Endometrium (tissue), 2 donors: Measurements from ENCODE around the gene FIP1L1.
A peak's percentile ranks its signal among the peaks of the same experiment; 100 is the strongest.

Experiments used
- FAIRE-seq: peaks from 2 replicates; lab custom pipeline; 2012; peaks lifted over from hg19 to GRCh38; lab: Jason Lieb, UNC
- donor health status: control.
- donor health status: control.

FIP1L1 gene

GRCh38 chr4:53477038-53477565 lies 99.7 kb downstream of the FIP1L1 start:
- no peak for FAIRE-seq

DNA sequence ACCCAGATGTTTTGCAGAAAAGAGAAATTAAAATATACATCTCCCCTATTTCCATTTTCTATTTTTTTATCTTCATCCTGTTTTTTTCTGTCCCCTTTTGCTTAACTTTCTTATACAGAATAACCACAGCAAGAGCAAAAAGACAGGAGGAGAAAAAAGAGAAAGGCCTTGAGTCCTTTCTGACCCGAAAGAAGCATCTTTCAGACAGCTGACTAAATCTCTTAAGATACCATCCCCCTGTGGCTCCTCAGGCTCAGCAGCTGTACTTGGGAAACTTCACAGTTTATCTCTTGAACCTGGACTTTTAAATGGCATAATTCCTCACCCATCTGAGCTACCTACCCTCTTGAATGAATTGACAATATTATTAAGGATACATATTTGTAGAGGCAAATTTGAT lies 100.2 kb downstream of the FIP1L1 start:
- no peak for FAIRE-seq

DNA sequence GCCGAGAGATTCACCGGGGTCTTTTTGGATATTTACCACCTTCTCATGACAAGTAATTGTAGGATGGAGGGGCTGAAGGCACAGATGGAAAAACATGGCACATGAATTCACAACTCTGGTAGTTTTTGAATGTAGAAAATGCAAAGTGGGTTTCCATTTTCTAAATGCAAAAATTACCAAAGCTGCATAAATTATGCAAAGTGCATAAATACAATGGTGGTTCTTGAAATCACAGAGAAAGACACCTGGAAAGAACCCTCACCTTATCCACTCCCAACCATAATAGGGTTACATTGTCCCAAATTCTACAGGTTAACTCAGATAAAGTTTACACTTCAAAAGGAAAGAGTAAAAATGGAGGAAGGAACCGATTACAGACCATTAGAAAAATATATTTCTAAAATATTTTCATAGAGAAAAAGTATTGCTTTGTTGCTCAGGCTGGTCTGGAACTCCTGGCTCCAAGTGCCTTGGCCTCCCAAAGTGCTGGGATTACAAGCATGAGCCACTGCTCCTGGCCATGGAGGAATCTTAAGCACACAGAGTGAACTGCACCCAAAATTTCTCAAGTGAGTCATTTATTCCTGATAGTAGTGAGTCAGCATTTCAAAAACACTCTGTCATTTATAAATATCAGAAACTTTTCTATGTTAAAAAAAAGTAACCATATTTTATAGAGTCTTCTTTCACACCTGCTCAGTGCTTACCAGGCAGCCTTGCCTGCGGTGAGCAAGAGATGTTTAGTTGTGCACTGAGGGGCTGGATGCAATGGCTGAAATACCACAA lies 101.4 kb downstream of the FIP1L1 start:
- no peak for FAIRE-seq

GRCh38 chr4:53479736-53480525 lies 102.5 kb downstream of the FIP1L1 start:
- FAIRE-seq, result no peak

- no peak for FAIRE-seq
These were observed 103.5 kb downstream of the FIP1L1 start for GRCh38 chr4:53480909-53481308.

DNA sequence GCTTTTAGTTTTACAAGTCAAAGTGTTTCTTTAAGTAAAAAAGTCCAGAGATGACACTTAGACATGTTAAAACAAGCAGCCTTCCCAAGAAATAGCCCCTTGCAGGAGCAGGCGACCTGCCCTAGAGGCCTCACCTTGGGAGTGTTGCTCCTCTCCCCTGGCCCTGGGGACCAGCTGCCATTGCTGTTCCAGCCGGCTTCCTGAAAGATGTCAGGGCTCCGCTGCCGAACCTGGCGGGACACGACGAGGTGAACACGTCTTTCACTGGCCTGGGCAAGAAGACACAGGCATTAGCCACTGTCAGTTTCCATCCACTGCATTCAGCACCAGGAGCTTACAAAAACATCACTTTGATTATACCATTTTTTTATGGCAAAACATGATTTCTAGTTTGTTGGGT lies 104.1 kb downstream of the FIP1L1 start:
- no peak for FAIRE-seq

DNA sequence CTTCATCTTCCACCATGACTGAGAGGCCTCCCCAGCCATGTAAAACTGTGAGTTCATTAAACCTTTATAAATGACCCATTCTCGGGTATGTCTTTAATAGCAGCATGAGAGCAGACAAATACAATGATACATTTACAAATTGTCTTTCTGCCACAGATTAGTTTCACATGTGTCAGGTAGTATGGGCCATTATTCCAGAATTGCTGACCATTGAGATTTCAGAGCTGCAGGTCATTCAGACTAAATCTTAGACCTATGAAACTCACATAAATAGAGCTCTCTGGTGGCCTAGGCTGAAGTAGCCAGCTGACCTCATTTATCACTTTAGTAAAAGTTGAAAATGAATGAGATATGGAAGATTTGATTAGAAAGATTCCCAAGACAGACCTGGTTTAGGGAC lies 105.8 kb downstream of the FIP1L1 start:
- FAIRE-seq, result no peak

DNA sequence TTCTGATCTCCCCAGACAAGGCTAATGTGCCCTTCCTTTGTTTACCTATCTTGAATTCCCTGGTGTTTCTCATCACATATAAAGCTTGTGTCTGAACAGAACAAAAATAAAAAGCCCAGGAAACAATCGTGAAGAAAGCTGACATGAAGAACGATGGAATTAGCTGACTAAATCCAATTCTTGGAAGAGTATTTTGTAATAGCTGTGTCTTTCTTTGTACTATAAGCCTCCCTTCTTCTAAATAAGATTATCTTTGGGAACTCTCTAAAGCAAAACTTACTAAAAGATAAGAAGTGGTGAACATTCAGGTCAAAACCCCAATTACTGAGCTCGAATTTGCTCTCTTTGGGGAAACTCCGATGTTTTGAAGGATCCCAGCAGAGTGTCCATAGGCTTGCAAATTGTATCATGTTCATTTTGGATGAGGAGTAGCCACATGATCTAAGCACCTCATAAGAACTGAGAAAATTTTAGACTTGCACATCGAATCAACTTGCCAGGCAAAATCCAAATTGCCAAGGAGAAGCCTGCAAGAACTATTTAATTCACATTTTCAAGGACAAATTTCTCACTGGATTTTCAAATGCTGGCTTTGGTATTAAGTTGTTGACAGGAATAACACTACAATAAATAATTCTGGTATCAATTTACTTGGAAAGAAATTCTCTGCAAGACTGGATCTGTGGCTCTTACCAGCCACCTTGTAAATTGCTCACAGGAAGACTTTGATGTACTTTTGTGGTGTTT lies 107.6 kb downstream of the FIP1L1 start:
- FAIRE-seq, result no peak

- FAIRE-seq, result no peak
These were observed 108.2 kb downstream of the FIP1L1 start for GRCh38 chr4:53485658-53486040.

DNA sequence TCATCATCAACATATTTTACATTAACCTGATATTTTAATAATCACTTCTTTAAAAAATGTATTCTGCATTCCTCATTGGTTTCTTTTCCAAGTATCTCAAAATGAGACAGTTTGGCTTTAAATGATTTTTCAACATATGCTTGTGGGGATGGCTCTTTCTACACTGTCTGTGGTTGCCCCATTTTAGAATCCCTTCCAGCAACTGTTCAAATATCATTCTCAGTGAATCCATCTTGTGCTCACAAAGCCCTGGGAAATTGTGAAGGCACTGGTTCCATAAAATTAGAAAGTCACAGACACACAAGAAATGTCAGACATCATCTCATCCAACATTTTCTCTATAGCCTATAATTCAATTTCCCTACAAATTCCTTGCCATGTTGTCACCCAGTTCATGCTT lies 110.3 kb downstream of the FIP1L1 start:
- no peak for FAIRE-seq

DNA sequence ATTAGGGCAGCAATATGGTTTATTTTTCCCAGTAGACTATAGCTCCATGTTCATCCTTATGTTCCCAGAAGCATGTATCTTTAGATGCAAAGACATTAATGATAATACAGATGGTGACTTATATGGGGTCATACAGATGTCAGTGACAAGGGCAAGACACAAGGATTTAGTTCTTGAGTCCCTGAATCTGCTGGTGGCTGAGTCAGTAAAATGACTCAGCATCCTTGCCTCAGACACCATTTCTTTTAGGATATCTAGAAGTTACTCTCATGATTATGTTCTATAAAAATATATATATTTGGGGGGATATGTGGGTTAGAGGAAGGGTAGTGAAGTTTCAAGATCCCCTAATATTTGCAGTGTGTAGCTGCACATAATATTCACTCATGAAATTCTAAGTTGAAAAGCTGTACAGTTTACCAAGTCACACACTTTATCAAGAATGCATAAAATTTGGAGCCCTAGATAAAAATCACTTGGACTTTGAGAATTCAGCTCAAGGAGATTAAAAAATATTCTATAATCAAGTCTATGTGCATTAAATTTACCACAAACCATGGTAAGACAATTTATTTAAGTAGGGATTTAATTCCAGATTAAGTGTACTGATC lies 111.9 kb downstream of the FIP1L1 start:
- FAIRE-seq, result no peak

- no peak for FAIRE-seq
These were observed 112.9 kb downstream of the FIP1L1 start for GRCh38 chr4:53490161-53490956.

DNA sequence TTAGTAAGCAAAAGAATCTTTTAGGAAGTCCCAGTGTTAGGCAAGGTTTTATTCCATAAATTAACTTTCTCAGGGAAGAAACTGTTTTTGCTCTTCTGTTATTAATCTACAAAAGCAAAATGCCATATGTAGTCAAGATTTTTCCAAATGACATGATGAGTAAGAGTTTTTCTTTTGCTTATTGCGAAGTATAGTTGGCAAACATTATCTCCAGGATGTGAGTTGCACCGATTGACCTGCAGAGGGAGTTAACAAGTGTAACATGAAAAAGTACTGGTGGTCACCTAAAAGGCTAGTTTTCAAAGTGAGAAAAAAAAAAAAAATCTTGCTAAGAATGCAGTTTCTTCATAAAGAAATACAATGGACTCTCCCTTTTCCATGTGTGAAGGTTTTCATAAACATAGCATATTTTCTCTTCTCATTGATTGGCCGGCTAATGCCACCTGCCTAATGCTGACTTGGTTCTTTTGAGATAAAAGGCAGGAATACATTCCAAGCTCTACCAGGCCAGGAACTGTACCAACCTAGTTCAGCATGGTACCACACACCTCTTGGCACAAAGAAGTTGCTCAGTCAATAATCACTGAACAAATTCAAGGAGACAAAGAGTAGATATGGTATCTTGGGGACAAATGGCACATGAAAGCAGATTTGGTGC lies 113.7 kb downstream of the FIP1L1 start:
- FAIRE-seq, result peak; percentile 89

GRCh38 chr4:53494851-53495250 lies 117.4 kb downstream of the FIP1L1 start:
- no peak for FAIRE-seq

GRCh38 chr4:53497487-53498244 lies 120.2 kb downstream of the FIP1L1 start:
- no peak for FAIRE-seq

GRCh38 chr4:53498706-53499105 lies 121.3 kb downstream of the FIP1L1 start:
- FAIRE-seq, result no peak

DNA sequence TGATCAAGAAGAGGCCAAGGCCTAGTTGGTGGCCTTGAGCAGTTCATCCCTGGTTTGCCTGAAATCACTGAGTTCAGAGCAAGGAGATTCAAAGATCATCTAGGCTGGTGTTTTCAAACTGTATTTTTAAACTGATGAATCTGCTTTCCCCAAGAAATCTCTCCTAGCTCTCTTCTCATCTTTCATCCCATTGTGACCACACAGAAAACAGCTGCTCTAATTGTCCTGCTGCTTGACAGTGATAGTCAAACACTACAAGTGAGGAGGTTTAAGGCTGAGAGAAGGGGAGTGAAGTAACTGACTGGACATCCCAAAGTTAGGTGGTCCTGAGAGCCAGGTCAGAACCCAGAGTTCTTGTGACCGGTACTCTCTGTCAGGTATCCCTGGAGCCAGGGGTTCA lies 122.3 kb downstream of the FIP1L1 start:
- no peak for FAIRE-seq

GRCh38 chr4:53500546-53500945 lies 123.1 kb downstream of the FIP1L1 start:
- no peak for FAIRE-seq

DNA sequence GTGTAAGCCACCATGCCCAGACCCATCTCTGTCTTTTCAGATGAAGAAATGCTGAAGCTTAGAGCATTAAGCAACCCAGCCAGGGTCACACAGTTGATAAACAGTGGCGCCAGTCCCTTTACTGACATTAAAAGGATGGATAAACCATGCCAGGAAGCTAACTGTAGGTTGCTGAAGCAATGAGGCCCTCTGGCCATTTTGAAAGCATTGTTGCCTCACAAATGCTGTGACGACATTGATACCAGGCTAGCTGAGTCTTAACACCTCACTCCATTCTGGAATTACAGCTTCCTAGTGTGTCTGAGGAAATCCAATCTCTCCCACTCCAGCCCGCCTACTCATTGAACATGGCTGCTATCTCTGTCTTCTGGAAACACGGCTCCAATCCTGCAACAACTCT lies 124.1 kb downstream of the FIP1L1 start:
- FAIRE-seq, result no peak

DNA sequence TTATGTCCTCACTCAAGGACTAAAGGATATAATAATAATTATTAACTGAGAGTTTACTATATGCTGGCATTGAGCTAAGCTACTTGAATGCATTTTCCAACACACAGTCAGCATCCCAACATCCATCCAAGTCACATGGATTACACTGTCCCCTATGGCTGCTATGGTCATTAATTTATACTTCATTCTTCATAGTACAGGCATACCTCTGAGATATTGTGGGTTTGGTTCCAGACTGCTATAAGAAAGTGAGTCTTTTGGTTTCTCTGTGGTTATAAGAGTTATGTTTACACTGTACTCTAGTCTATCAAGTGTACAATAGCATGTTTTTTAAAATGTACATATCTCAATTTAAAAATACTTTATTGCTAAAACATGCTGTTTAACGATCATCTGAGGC lies 124.7 kb downstream of the FIP1L1 start:
- no peak for FAIRE-seq
